ENCODE results near the gene HEMK1.

DNA sequence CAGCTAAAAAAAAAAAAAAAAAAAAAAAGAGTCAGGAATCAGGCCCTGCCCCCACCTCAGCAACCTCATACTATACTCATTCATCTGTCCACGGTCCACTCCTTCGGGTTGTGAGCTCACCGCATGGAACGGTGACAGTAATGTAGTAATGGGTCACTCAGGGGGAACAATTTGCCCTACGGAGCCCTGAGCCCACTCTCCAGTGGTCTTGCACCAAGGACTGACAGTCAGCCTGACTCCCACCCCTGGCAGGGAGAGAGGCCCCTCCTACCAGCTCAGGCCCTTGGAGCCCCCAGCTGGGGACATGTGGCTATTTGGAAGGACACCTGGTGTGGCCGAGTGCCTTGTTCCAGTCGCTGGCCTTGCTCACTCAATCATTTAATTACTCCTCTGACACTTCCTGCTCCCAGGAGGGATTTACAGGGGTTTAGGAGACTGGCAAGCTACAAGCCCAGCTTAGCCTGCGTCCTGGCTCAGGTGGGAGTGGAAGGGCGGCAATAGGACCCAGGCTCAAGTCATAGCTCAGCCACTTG is 46.0 kb upstream of the HEMK1 start:
- TF ChIP-seq TFCP2L1 (CRISPR knock-in tag; IDR thresholded peaks at IDR 0.05) (no peak), EP300 (IDR thresholded peaks at IDR 0.05) (no peak), BHLHE40 (IDR thresholded peaks at IDR 0.05; ENCODE audit: low read depth, low read length) (no peak), NFE2L2 (conservative IDR thresholded peaks at IDR 0.05; ENCODE audit: low read length) (no peak), CTCF (IDR thresholded peaks at IDR 0.05) (no peak), CHD4 (IDR thresholded peaks at IDR 0.05; ENCODE audit: borderline replicate concordance) (no peak), POLR2A (IDR thresholded peaks at IDR 0.05; ENCODE audit: low read length) (no peak), EHMT2 (IDR thresholded peaks at IDR 0.05; ENCODE audit: low read depth) (no peak)
